ENCODE measurements around the gene ACO1.

- no peak for TF ChIP-seq EZH2 (IDR thresholded peaks at IDR 0.05; ENCODE audit: insufficient read depth, poor library complexity, severe bottlenecking)
- no peak for TF ChIP-seq EZH2phosphoT487 (IDR thresholded peaks at IDR 0.05; ENCODE audit: insufficient read depth, low read depth)
These were observed 36.9 kb upstream of the ACO1 start for GRCh38 chr9:32347571-32347970.

Measured in GM23248 (cell line).